H54 (cell line): Measurements from ENCODE around the gene LTF.
"Not testable (repeated sequence)": the region's sequence is repeated elsewhere in the genome, so short reads cannot be mapped to it uniquely, and the experiment has no call there.

Source experiments
- DNase-seq: peaks from one replicate; pipeline ENCODE4 v3.0.0; 2011; ENCODE audit warnings: low spot score, mixed read lengths; ENCODE audit not compliant: insufficient read length
- FAIRE-seq: peaks from 3 replicates; lab custom pipeline; 2011; peaks lifted over from hg19 to GRCh38; lab: Jason Lieb, UNC
- POLR2A ChIP-seq: IDR thresholded peaks from 2 replicates; pipeline ENCODE4 v1.6.1; 2011; ENCODE audit warnings: low read depth, mild to moderate bottlenecking, low read length

LTF gene

DNA sequence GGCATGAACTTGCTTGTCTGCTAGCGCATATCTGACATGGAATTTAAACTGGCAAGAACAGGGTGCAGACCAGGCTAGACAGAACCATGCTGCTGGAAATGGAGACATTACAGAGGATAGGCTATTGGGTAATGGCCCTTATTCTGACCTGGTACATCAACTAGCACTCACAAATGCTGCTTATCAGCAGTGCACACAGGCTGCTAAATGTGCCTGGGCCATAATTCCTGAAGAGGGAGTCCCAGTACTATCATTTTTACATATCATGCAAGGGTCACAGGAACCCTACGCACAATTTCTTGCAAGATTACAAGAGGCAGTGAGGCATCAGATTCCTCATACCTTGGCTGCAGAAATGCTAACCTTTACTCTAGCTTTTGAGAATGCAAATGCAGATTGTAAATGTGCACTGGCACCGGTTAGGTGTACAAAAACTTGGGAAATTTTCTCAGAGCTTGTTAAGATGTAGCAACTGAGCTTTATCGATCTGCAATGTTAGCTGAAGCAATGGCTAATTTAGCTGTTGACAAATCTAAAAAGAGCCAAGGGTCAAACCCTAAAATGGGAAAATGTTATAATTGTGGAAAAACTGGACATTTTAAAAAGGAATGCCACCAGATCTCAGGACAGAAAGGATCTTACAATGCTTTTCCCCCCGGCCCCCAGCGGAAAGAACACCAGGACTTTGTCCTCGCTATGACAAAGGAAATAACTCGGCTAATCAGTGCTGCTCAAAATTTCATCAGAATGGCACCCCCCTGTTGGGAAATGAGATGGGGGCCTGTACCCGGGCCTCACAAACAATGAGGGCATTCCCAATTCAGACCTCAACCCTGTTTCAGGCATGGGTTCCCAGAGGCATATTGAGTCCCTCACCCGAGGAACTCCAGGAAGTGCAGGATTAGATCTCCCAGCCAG lies 36.5 kb downstream of the LTF start:
- TF ChIP-seq POLR2A: no peak
- DNase-seq: no peak
- FAIRE-seq: no peak

DNA sequence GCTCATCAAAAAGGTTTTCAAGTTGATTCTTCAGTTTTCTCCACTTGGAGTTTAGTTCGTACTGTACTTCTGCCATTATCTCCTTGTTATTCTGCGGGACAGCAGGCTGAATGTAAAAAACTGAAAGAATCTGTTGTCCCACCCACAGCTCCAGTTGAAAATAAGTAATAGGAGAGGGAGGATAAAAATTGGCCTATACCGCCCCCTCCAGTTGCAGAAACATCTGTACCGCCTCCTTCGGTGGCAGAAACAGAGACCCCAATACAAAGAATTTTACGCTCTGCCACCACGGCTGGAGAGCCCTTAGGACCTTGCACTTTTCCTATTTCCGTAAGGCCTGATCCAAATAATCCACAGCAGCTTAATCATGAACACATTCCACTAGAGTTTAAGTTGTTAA lies 37.3 kb downstream of the LTF start:
- not testable (repeated sequence) for DNase-seq, FAIRE-seq

DNA sequence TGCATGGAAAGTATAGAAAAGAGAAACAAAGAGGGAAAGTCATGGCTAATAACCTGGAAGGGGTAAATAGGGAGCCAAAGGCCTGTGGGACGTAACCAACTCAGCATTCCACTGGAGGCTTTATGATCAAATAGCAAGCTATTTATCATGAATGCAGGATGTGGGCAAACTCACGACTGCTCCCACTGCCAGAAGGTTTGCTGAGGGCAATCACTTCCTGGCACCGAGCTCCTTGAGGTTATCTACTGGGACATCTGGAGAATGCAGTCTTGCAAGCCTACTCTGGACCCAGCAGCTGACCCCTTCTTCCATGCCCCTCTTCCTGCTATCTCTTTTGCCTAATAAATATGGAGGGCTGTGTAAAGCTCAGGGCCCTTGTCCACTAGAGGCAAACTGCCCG lies 38.2 kb downstream of the LTF start:
- not testable (repeated sequence) for DNase-seq
- peak; percentile 6 for FAIRE-seq

DNA sequence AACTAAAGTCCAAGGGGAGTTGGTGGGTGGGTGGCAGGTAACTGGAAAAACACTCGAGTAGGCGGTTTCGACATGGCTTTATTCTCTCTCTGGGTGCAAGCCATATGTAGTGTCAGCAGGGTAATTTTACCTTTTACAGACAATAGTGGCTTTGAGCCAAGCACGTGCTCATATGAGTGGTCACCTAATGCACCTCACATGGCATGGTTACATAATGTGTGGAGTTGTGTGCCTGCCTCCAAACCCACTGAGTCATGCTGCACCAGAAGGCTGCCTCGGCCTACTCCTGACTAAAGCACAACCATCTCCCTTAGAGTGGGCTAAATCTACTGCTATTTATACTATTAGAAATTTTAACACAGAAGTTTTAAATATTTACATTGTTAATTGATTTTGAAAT lies 41.1 kb downstream of the LTF start:
- TF ChIP-seq POLR2A: no peak
- DNase-seq: no peak
- FAIRE-seq: no peak

DNA sequence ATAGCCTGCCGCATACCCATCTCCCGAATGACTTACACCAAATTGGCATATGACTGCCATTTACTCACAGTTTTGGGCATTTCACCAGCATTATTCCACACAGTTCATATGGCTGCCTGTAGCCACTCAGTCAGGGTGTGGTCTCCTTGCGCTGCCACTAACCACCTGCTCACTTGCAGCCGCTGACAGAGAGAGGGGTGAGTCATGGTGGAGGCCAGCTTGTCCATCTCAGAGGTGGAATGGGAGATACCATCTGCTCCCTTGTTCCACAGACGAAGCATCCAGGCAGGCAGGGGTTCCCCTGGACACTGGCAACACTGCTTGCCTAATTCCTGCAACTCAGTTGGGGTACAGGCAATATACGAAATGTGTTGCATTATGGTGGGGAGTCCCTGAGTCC lies 42.1 kb downstream of the LTF start:
- peak; percentile 77 for DNase-seq
- peak; percentile 93 for FAIRE-seq
- TF ChIP-seq POLR2A: no peak

DNA sequence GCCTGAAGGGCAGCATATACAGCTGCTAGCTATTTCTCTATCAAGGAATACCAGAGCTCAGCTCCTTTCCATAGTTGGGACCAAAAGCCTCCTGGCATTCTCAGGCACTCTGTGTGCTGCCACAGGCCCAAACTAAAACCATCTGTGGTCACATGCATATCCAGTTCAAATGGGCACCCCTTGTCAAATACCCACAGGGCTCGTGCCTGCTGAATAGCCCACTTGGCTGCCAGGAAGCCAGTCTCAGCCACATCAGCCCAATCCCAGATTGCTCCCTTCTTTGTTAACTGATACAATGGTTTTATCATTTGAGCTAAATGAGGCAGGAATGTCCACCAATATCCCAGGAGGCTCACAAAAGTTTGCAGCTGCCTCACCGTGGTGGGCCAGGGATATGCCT lies 43.8 kb downstream of the LTF start:
- DNase-seq (no peak), FAIRE-seq (no peak)
- TF ChIP-seq POLR2A: no peak

DNA sequence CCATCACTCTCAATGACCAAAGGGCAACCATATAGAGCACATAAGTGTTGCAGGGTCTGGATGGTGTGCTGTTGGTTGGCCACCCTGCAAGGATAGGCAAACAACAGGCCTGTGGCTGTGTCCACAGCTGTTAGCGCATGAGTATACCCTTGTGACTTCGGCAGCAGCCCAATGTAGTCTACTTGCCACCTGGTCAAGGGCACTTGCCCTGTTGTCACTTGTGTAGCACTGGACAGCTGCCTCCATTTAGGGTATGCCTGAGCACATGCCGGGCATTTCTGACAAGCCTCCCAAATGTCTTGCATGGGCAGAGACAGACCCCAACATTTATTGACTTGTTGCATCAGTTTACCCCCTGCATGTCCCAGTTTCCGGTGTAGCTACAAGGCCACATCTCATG lies 44.9 kb downstream of the LTF start:
- no peak for DNase-seq
- TF ChIP-seq POLR2A: no peak
- FAIRE-seq: no peak

DNA sequence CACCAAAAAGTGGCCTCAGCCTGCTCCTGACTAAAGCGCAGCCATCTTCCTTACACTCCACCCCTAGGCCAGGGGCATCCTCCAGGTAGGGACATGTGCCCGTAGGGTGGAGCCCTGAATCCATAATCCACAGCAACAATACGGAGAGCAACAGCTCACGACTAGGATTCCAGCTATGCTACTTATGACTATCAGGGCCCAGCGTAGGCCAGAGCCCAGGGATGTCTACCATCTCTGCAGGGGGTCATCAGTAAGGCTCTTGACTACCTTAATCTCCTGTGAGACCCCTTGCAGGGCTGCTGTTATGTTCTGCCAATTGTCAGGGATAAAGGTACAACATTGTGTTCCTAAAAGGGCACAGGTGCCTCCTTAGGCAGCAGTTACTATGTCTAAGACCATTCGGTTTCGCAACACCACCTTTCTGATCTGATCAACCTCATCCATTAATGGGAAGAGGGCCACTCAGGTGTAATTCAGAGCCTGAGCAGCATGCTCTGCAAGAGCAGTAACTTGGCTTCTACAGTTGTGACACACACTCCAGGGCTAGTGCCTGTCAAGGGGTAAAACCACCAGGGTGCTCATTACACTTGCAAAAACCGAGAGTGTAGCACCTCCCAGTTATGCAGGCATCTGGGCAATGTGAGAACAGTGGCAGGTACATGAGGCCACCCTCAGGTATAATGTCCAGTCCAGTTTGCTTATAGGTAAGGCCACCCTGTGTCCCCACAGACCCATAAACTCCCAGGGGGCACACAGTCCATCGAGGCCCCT lies 46.7 kb downstream of the LTF start:
- no peak for FAIRE-seq
- no peak for TF ChIP-seq POLR2A
- DNase-seq: no peak

DNA sequence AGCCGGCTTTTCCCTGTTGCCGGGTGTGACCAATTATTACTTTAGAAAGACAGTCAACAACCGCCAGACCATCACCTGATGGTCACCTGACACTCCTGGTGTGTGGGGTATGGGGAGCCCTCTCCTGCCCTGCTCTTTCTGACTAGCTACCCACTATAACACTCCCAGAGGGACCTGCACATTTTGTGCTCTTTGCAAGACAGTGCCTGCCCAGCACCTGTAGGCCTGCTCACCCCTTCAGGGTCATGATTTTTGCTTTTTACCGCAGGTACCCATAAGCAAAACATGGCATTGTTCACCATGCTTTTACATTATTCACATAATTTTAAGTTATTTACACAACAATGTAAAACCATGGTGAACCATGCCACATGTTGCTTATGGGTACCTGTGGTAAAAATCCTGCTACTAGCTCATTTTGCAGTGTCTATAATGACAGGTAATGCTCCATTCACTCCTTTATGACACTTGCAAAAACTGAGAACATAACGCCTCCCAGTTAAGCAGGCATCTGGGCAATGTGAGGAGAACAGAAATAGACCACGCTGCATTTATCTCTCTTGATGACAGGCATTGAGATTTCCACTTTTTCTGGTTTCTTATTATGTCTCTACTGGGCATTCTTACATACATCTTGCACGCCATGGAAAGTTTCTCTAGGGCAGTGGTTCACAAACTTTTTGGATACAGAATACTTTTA lies 47.7 kb downstream of the LTF start:
- DNase-seq (no peak), FAIRE-seq (no peak)
- TF ChIP-seq POLR2A: no peak

DNA sequence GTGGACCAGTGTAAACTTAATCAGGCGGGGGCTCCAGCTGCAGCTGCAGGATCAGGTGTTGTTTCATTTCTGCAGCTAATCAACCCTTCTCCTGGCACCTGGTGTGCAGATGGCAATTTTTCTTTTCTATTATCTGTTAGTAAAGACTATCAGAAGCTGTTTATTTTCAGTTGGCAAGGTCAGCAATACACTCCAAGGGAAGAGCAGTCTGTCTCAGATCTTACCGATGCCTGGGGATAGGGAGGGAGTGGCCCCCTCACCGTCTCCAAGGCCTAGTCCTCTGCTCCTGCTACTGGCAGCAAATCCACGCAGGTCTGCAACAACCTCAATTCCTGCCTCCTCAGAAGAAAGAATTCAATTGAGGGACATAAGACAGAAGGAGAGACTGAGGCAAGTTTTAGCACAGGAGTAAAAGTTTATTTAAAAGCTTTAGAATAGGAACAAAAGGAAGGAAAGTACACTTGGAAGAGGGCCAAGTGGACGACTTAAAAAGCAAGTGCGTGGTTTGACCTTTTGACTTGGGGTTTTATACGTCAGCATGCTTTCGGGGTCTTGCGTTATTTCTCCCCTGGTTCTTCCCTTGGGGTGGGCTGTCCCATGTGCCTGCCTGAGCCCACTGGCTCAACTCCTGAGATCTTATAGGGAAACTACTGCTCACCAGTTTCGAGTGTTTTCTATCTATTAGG lies 48.4 kb downstream of the LTF start:
- TF ChIP-seq POLR2A: no peak
- DNase-seq: no peak
- FAIRE-seq: no peak

DNA sequence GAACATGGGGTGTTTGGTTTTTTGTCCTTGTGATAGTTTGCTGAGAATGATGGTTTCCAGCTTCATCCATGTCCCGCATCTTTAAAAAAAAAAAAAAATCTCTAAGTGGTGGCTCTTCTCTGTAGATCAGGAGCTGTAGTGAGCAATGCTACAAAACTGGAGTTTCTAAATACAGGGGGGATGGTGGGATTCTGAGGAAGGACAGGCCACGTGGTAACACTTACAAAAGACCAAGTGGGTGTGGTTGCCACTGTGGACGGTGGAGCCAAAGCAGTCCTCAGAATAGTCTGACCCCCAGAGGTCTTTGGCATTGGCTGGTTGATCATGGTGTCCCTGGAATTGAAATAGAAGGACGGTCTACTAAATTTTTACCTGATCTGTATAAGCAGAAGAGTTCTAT lies 50.0 kb downstream of the LTF start:
- DNase-seq (no peak), FAIRE-seq (no peak)
- TF ChIP-seq POLR2A: no peak

DNA sequence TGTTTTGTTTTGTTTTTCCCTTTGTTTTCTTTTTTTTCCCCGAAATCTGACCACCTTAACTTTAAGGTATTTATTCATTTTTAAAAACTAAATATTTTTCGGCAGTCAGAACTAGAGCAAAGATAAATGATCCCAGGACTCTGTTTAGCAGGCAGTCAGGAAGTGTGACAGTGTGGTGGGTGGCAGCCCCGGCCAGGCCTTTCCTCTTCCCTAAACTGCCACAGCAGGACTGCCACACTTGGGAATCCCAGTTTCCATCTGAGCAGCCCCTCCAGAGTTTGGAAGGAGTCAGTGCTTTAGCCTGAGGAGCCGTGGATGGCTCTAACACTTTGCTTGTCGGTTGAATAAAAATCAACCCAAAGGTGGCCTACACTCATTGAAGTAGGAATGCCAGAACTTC lies 50.8 kb downstream of the LTF start:
- DNase-seq (no peak), FAIRE-seq (no peak)
- no peak for TF ChIP-seq POLR2A

DNA sequence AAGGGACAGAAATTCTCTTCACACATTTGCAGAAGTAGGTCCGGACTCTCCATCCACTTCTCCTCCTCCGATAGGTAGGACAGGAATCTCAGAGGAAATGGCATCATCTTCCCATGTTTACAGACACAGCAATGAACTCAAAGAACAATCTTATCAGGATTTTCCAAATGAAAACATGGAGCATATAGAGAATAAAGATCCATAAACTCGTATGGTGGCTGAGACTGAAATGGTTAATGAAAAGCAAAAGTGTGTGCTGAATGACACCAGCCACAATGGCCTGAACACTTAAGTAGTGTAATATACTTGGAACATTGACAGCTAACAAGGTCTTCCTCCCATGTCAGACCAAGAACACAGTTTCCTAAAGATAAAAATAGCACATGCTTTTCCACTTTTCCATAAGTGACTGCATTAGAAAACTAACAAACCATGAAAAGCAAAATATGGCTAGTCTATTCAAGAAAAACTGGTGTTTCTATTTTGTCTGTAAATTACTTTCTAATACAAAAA lies 51.9 kb downstream of the LTF start:
- DNase-seq (no peak), FAIRE-seq (no peak)
- no peak for TF ChIP-seq POLR2A
